ENCODE results near the gene AGBL2. TPM values are rescaled to one million over a fixed set of nuclear protein-coding genes. Genes with fewer than 3 reads are reported as not detected.
"Not testable (repeated sequence)": the region's sequence is repeated elsewhere in the genome, so short reads cannot be mapped to it uniquely, and the experiment has no call there.

AGBL2 gene
- total RNA-seq, 2 experiments from 2014 or later = 2.9 to 3.4 TPM

- POLR2A ChIA-PET = no interaction called here
Observed at GRCh38 chr11:47645500-47645899, 69.7 kb downstream of the AGBL2 start.

GRCh38 chr11:47642099-47642855, 72.9 kb downstream of the AGBL2 start, which contains the start of gene MTCH2:
TSS of gene MTCH2 (minus strand) at chr11:47642559. CDS start at chr11:47642465, 94 bp downstream.
- POLR2A ChIA-PET = no interaction called here
- CTCF ChIA-PET = no interaction called here

More at GRCh38 chr11:47645500-47645899, 69.7 kb downstream of the AGBL2 start:
- CTCF ChIA-PET = interaction anchor here (0.6 kb wide), 1 partner anchor 47 kb away, joined by 3 read pairs; no protein-coding TSS in a partner anchor

GRCh38 chr11:47641600-47642098, 73.5 kb downstream of the AGBL2 start:
- ChIA-PET CTCF (no interaction called here), POLR2A (interaction anchor here (0.7 kb wide), 2 partner anchors 65 to 74 kb away, joined by 3 read pairs; partner anchors contain the start of gene AGBL2)

- ChIA-PET POLR2A (interaction anchor here (0.6 to 0.7 kb wide), 3 partner anchors 74 to 207 kb away, joined by 3 to 5 read pairs (median 3); partner anchors contain the start of gene NUP160), CTCF (interaction anchor here (1.1 kb wide), 1 partner anchor 74 kb away, joined by 3 read pairs; no protein-coding TSS in a partner anchor)
Observed at GRCh38 chr11:47640506-47640905, 74.7 kb downstream of the AGBL2 start.

GRCh38 chr11:47636331-47636730, 78.8 kb downstream of the AGBL2 start:
- POLR2A ChIA-PET = interaction anchor here (0.6 kb wide), 1 partner anchor 114 kb away, joined by 10 read pairs; no protein-coding TSS in a partner anchor

GRCh38 chr11:47631473-47631872, 83.7 kb downstream of the AGBL2 start:
- ChIA-PET POLR2A (no interaction called here), CTCF (no interaction called here)

More at GRCh38 chr11:47636331-47636730, 78.8 kb downstream of the AGBL2 start:
- CTCF ChIA-PET = not testable (repeated sequence)

- CTCF ChIA-PET = no interaction called here
- POLR2A ChIA-PET = no interaction called here
Observed at GRCh38 chr11:47628026-47628425, 87.1 kb downstream of the AGBL2 start.

GRCh38 chr11:47626234-47626633, 88.9 kb downstream of the AGBL2 start:
- CTCF ChIA-PET = interaction anchor here (0.6 kb wide), 2 partner anchors 46 to 1383 kb away, joined by 3 to 4 read pairs; no protein-coding TSS in a partner anchor
- POLR2A ChIA-PET = no interaction called here

GRCh38 chr11:47620836-47621378, 94.3 kb downstream of the AGBL2 start:
- CTCF ChIA-PET = no interaction called here
- POLR2A ChIA-PET = interaction anchor here (0.7 kb wide), 1 partner anchor 134 kb away, joined by 6 read pairs; no protein-coding TSS in a partner anchor

GRCh38 chr11:47617417-47617809, 97.8 kb downstream of the AGBL2 start:
- POLR2A ChIA-PET = interaction anchor here (0.6 kb wide), 1 partner anchor 69 kb away, joined by 5 read pairs; no protein-coding TSS in a partner anchor
- CTCF ChIA-PET = interaction anchor here (0.6 to 0.7 kb wide), 2 partner anchors 16 to 141 kb away, joined by 3 read pairs; no protein-coding TSS in a partner anchor

- ChIA-PET CTCF (interaction anchor here (0.6 to 0.7 kb wide), 3 partner anchors 17 to 311 kb away, joined by 3 read pairs; no protein-coding TSS in a partner anchor), POLR2A (interaction anchor here (0.5 kb wide), 1 partner anchor 37 kb away, joined by 4 read pairs; no protein-coding TSS in a partner anchor)
Observed at GRCh38 chr11:47616726-47617416, 98.3 kb downstream of the AGBL2 start.

- ChIA-PET CTCF (no interaction called here), POLR2A (no interaction called here)
Observed at GRCh38 chr11:47615249-47615648, 99.9 kb downstream of the AGBL2 start.

GRCh38 chr11:47611348-47611794, 103.8 kb downstream of the AGBL2 start:
- POLR2A ChIA-PET = no interaction called here
- CTCF ChIA-PET = interaction anchor here (0.6 to 1.8 kb wide), 2 partner anchors 238 to 242 kb away, joined by 3 to 4 read pairs; no protein-coding TSS in a partner anchor

- POLR2A ChIA-PET = no interaction called here
- CTCF ChIA-PET = interaction anchor here (1.8 kb wide), 1 partner anchor 236 kb away, joined by 4 read pairs; no protein-coding TSS in a partner anchor
Observed at GRCh38 chr11:47609675-47610074, 105.5 kb downstream of the AGBL2 start.

Other genes starting within 250 kb of the AGBL2 start
- gene CELF1, start 162.2 kb downstream of the AGBL2 start, total RNA-seq = 100 to 1,000 TPM; 145 to 148 TPM
- gene PTPMT1, start 149.8 kb downstream of the AGBL2 start, total RNA-seq = 10 to 100 TPM; 55.5 to 58.9 TPM
- gene KBTBD4, start 136.4 kb downstream of the AGBL2 start, total RNA-seq = 10 to 100 TPM; 19.5 to 20.3 TPM
- gene NDUFS3, start 136.3 kb downstream of the AGBL2 start, total RNA-seq = 100 to 1,000 TPM; 145 to 149 TPM
- under 1 TPM in 1 of 2 experiments, not detected in 1; 0.15 TPM for gene FAM180B, start 128.7 kb downstream of the AGBL2 start, total RNA-seq
- gene C1QTNF4, start 121.0 kb downstream of the AGBL2 start, total RNA-seq = not detected
- 100 to 1,000 TPM; 142 to 147 TPM for gene MTCH2, start 72.8 kb downstream of the AGBL2 start, total RNA-seq
- gene FNBP4, start 52.0 kb upstream of the AGBL2 start, total RNA-seq = 10 to 100 TPM; 95.6 to 98.5 TPM
- 10 to 100 TPM; 73.4 to 77.7 TPM for gene NUP160, start 133.0 kb upstream of the AGBL2 start, total RNA-seq